ENCODE measurements around the gene SMG9.

SMG9 gene

GRCh38 chr19:43798546-43799409 lies 44.0 kb upstream of the SMG9 start:
- H4K20me1 ChIP-seq (ENCODE audit: insufficient read depth) = no peaks in the 10 kb centered on the region
- H3K4me3 ChIP-seq (IDR thresholded peaks at IDR 0.05; ENCODE audit: insufficient read depth, low read depth, low read length) = no peak overlapping the region
- no peak overlapping the region for H3K27ac ChIP-seq
- no peak overlapping the region for H2AFZ ChIP-seq (ENCODE audit: low read depth)
- H3K36me3 ChIP-seq (ENCODE audit: insufficient read depth) = no peaks in the 10 kb centered on the region
- H3K4me1 ChIP-seq (ENCODE audit: low read depth, poor library complexity, severe bottlenecking) = no peaks in the 10 kb centered on the region
- H3K79me2 ChIP-seq (ENCODE audit: insufficient read depth, low read depth) = no peaks in the 10 kb centered on the region
- H3K27me3 ChIP-seq (ENCODE audit: insufficient read depth, low read depth) = no peaks in the 10 kb centered on the region
- no peak for TF ChIP-seq CTCF (conservative IDR thresholded peaks at IDR 0.05; ENCODE audit: low read depth, low read length)
- no peak overlapping the region for H3K9ac ChIP-seq
- H3K4me2 ChIP-seq = no peak overlapping the region

- no peak for TF ChIP-seq CTCF (conservative IDR thresholded peaks at IDR 0.05; ENCODE audit: low read depth, low read length)
- Histone ChIP-seq H3K79me2 (ENCODE audit: insufficient read depth, low read depth) (no peaks in the 10 kb centered on the region), H4K20me1 (ENCODE audit: insufficient read depth) (no peaks in the 10 kb centered on the region), H3K9ac (no peak overlapping the region), H3K4me1 (ENCODE audit: low read depth, poor library complexity, severe bottlenecking) (no peaks in the 10 kb centered on the region), H3K4me2 (no peak overlapping the region), H3K4me3 (IDR thresholded peaks at IDR 0.05; ENCODE audit: insufficient read depth, low read depth, low read length) (no peak overlapping the region), H3K27ac (no peak overlapping the region), H2AFZ (ENCODE audit: low read depth) (no peak overlapping the region), H3K27me3 (ENCODE audit: insufficient read depth, low read depth) (no peaks in the 10 kb centered on the region), H3K36me3 (ENCODE audit: insufficient read depth) (no peaks in the 10 kb centered on the region)
These were observed 43.3 kb upstream of the SMG9 start for GRCh38 chr19:43798026-43798545.

GRCh38 chr19:43797556-43797955 lies 42.8 kb upstream of the SMG9 start:
- no peak overlapping the region for H3K4me3 ChIP-seq (IDR thresholded peaks at IDR 0.05; ENCODE audit: insufficient read depth, low read depth, low read length)
- H3K79me2 ChIP-seq (ENCODE audit: insufficient read depth, low read depth) = no peaks in the 10 kb centered on the region
- H3K9ac ChIP-seq = no peak overlapping the region
- H3K4me2 ChIP-seq = no peak overlapping the region
- no peaks in the 10 kb centered on the region for H3K27me3 ChIP-seq (ENCODE audit: insufficient read depth, low read depth)
- H3K27ac ChIP-seq = no peak overlapping the region
- no peak overlapping the region for H2AFZ ChIP-seq (ENCODE audit: low read depth)
- TF ChIP-seq CTCF (conservative IDR thresholded peaks at IDR 0.05; ENCODE audit: low read depth, low read length) = no peak
- no peaks in the 10 kb centered on the region for H3K4me1 ChIP-seq (ENCODE audit: low read depth, poor library complexity, severe bottlenecking)
- H4K20me1 ChIP-seq (ENCODE audit: insufficient read depth) = no peaks in the 10 kb centered on the region
- no peaks in the 10 kb centered on the region for H3K36me3 ChIP-seq (ENCODE audit: insufficient read depth)

GRCh38 chr19:43797118-43797517 lies 42.4 kb upstream of the SMG9 start:
- H3K36me3 ChIP-seq (ENCODE audit: insufficient read depth) = no peaks in the 10 kb centered on the region
- no peaks in the 10 kb centered on the region for H3K27me3 ChIP-seq (ENCODE audit: insufficient read depth, low read depth)
- no peak for TF ChIP-seq CTCF (conservative IDR thresholded peaks at IDR 0.05; ENCODE audit: low read depth, low read length)
- H3K27ac ChIP-seq = no peak overlapping the region
- no peak overlapping the region for H2AFZ ChIP-seq (ENCODE audit: low read depth)
- no peaks in the 10 kb centered on the region for H3K79me2 ChIP-seq (ENCODE audit: insufficient read depth, low read depth)
- H3K9ac ChIP-seq = no peak overlapping the region
- H3K4me3 ChIP-seq (IDR thresholded peaks at IDR 0.05; ENCODE audit: insufficient read depth, low read depth, low read length) = no peak overlapping the region
- H3K4me2 ChIP-seq = no peak overlapping the region
- no peaks in the 10 kb centered on the region for H4K20me1 ChIP-seq (ENCODE audit: insufficient read depth)
- H3K4me1 ChIP-seq (ENCODE audit: low read depth, poor library complexity, severe bottlenecking) = no peaks in the 10 kb centered on the region
